Neural progenitor cell (in vitro differentiated cells): Measurements from ENCODE around the gene FOXA2. TPM values are rescaled to one million over a fixed set of nuclear protein-coding genes. Genes with fewer than 3 reads are reported as not detected.
"Not testable (repeated sequence)": the region's sequence is repeated elsewhere in the genome, so short reads cannot be mapped to it uniquely, and the experiment has no call there.

Experiments used
- DNase-seq: peaks from one replicate; pipeline ENCODE4 v3.0.0-alpha.2; 2016; ENCODE audit warnings: low spot score
- H2AFZ ChIP-seq: fragments of 200-600 bp; sonication (generic); replicated peaks from 2 replicates; pipeline ENCODE4 v1.6.1; 2016; ENCODE audit warnings: antibody characterized with exemption
- H3F3A ChIP-seq: fragments of 200-600 bp; sonication (generic); 2 replicates; pipeline ENCODE4 v1.6.1; 2016; ENCODE audit warnings: antibody characterized with exemption, low read depth
- H3K27ac ChIP-seq: fragments of 200-600 bp; sonication (generic); 2 replicates; pipeline ENCODE4 v1.5.1; 2016; ENCODE audit warnings: mild to moderate bottlenecking
- H3K27me3 ChIP-seq: fragments of 200-600 bp; sonication (generic); 2 replicates; pipeline ENCODE4 v1.6.1; 2016; ENCODE audit warnings: mild to moderate bottlenecking, moderate library complexity
- H3K36me3 ChIP-seq: fragments of 200-600 bp; sonication (generic); 2 replicates; pipeline ENCODE4 v1.5.1; 2016
- H3K4me1 ChIP-seq: fragments of 200-600 bp; sonication (generic); 2 replicates; pipeline ENCODE4 v1.6.1; 2016; ENCODE audit warnings: mixed run types
- H3K4me2 ChIP-seq: fragments of 200-600 bp; sonication (generic); 2 replicates; pipeline ENCODE4 v1.6.1; 2016
- H3K4me3 ChIP-seq: fragments of 200-600 bp; sonication (generic); 2 replicates; pipeline ENCODE4 v1.5.1; 2016
- H3K79me2 ChIP-seq: fragments of 200-600 bp; sonication (generic); 2 replicates; pipeline ENCODE4 v1.6.1; 2016; ENCODE audit warnings: low read depth
- H3K9ac ChIP-seq: fragments of 200-600 bp; sonication (generic); 2 replicates; pipeline ENCODE4 v1.6.1; 2016
- H3K9me3 ChIP-seq: fragments of 200-600 bp; sonication (generic); 2 replicates; pipeline ENCODE4 v1.5.1; 2016; ENCODE audit warnings: low read depth
- H4K20me1 ChIP-seq: fragments of 200-600 bp; sonication (generic); 2 replicates; pipeline ENCODE4 v1.6.1; 2016; ENCODE audit warnings: low read depth
- H3K27ac Mint-ChIP-seq: 3 replicates; pipeline ENCODE4 v1.8.0; 2021; ENCODE audit warnings: mixed read lengths
- H3K27me3 Mint-ChIP-seq: 2 replicates; pipeline ENCODE4 v1.8.0; 2022; ENCODE audit warnings: low read depth, mild to moderate bottlenecking, inconsistent platforms, moderate library complexity, mixed read lengths; ENCODE audit not compliant: insufficient read depth
- H3K36me3 Mint-ChIP-seq: 3 replicates; pipeline ENCODE4 v1.8.0; 2021; ENCODE audit warnings: mixed read lengths
- H3K4me1 Mint-ChIP-seq: 3 replicates; pipeline ENCODE4 v1.8.0; 2021; ENCODE audit warnings: mixed read lengths
- H3K4me3 Mint-ChIP-seq: 3 replicates; pipeline ENCODE4 v1.8.0; 2021; ENCODE audit warnings: mild to moderate bottlenecking, moderate library complexity, mixed read lengths
- H3K9me3 Mint-ChIP-seq: 3 replicates; pipeline ENCODE4 v1.8.0; 2020; ENCODE audit warnings: mixed read lengths
- CTCF ChIP-seq: fragments of 200-600 bp; sonication (generic); IDR thresholded peaks from 2 replicates; pipeline ENCODE4 v1.5.1; 2017; ENCODE audit warnings: antibody characterized with exemption, mild to moderate bottlenecking
- EZH2 ChIP-seq: fragments of 200-600 bp; sonication (generic); IDR thresholded peaks from 2 replicates; pipeline ENCODE4 v1.6.1; 2017; ENCODE audit warnings: antibody characterized with exemption, mild to moderate bottlenecking, moderate library complexity
- EZH2phosphoT487 ChIP-seq: fragments of 200-600 bp; sonication (generic); IDR thresholded peaks from 2 replicates; pipeline ENCODE4 v1.6.1; 2017; ENCODE audit warnings: antibody characterized with exemption
- total RNA-seq: library from RNA; depleted of rRNA; stranded (reverse); fragments of >200 nt; gene quantifications from 2 replicates; pipeline ENCODE4 v1.2.3, GENCODE V29; 2015; ENCODE audit warnings: low replicate concordance

FOXA2 gene
- total RNA-seq, 1 donor from 2014 or later, result not detected

- Histone ChIP-seq H3K4me2 (no peak overlapping the region), H3K4me1 (peaks cover 22% of the 10 kb centered on the region), H3K4me3 (no peak overlapping the region), H2AFZ (no peak overlapping the region), H3K9me3 (no peaks in the 10 kb centered on the region), H3F3A (no peaks in the 10 kb centered on the region), H3K9ac (no peak overlapping the region), H3K79me2 (no peaks in the 10 kb centered on the region), H4K20me1 (no peaks in the 10 kb centered on the region), H3K27me3 (no peaks in the 10 kb centered on the region), H3K36me3 (no peaks in the 10 kb centered on the region), H3K27ac (no peak overlapping the region)
- DNase-seq, result no peak
- no peaks in the 10 kb centered on the region for H3K36me3 Mint-ChIP-seq
- H3K27me3 Mint-ChIP-seq, result peaks cover 8% of the 10 kb centered on the region
- H3K4me1 Mint-ChIP-seq, result no peaks in the 10 kb centered on the region
- no peak for TF ChIP-seq EZH2phosphoT487
- no peak for TF ChIP-seq EZH2
- TF ChIP-seq CTCF, result no peak
- no peak overlapping the region for H3K4me3 Mint-ChIP-seq
- H3K27ac Mint-ChIP-seq, result no peak overlapping the region
- H3K9me3 Mint-ChIP-seq, result no peaks in the 10 kb centered on the region
Measured at GRCh38 chr20:22604815-22605214, 20.4 kb upstream of the FOXA2 start.

- no peak overlapping the region for H3K9ac ChIP-seq
- no peaks in the 10 kb centered on the region for H3K4me1 Mint-ChIP-seq
- no peak overlapping the region for H3K27ac Mint-ChIP-seq
- no peaks in the 10 kb centered on the region for H3K36me3 Mint-ChIP-seq
- H3K9me3 ChIP-seq, result no peaks in the 10 kb centered on the region
- H3K27ac ChIP-seq, result no peak overlapping the region
- TF ChIP-seq EZH2phosphoT487 (no peak), CTCF (no peak), EZH2 (no peak)
- H4K20me1 ChIP-seq, result no peaks in the 10 kb centered on the region
- H3K4me3 Mint-ChIP-seq, result no peak overlapping the region
- no peak overlapping the region for H3K4me2 ChIP-seq
- no peaks in the 10 kb centered on the region for H3F3A ChIP-seq
- DNase-seq, result no peak
- H3K27me3 Mint-ChIP-seq, result peaks cover 16% of the 10 kb centered on the region
- H2AFZ ChIP-seq, result no peak overlapping the region
- H3K27me3 ChIP-seq, result peaks cover 8% of the 10 kb centered on the region
- H3K4me1 ChIP-seq, result peaks cover 3% of the 10 kb centered on the region
- no peaks in the 10 kb centered on the region for H3K9me3 Mint-ChIP-seq
- no peak overlapping the region for H3K4me3 ChIP-seq
- no peaks in the 10 kb centered on the region for H3K36me3 ChIP-seq
- no peaks in the 10 kb centered on the region for H3K79me2 ChIP-seq
Measured at GRCh38 chr20:22601361-22602141, 17.2 kb upstream of the FOXA2 start.

- H3K27ac Mint-ChIP-seq, H3K4me3 ChIP-seq, H2AFZ ChIP-seq, H3K4me3 Mint-ChIP-seq, H3K9me3 ChIP-seq, H3K4me2 ChIP-seq, H3F3A ChIP-seq, H3K36me3 ChIP-seq, H4K20me1 ChIP-seq, H3K36me3 Mint-ChIP-seq, DNase-seq, H3K27ac ChIP-seq, H3K4me1 ChIP-seq, H3K4me1 Mint-ChIP-seq, H3K9ac ChIP-seq, H3K9me3 Mint-ChIP-seq, H3K79me2 ChIP-seq: not testable (repeated sequence)
- H3K27me3 ChIP-seq, result peaks cover 29% of the 10 kb centered on the region
- H3K27me3 Mint-ChIP-seq, result peaks cover 17% of the 10 kb centered on the region
Measured at GRCh38 chr20:22599258-22599657, 14.9 kb upstream of the FOXA2 start.

GRCh38 chr20:22597303-22597702 lies 12.9 kb upstream of the FOXA2 start:
- no peaks in the 10 kb centered on the region for H3K36me3 Mint-ChIP-seq
- peaks cover 2% of the 10 kb centered on the region for H3K4me1 ChIP-seq
- TF ChIP-seq EZH2 (no peak), CTCF (no peak), EZH2phosphoT487 (no peak)
- H2AFZ ChIP-seq, result no peak overlapping the region
- H3K36me3 ChIP-seq, result no peaks in the 10 kb centered on the region
- H3K4me3 ChIP-seq, result no peak overlapping the region
- no peaks in the 10 kb centered on the region for H3K9me3 Mint-ChIP-seq
- no peak overlapping the region for H3K27ac Mint-ChIP-seq
- no peaks in the 10 kb centered on the region for H3K79me2 ChIP-seq
- H3K4me1 Mint-ChIP-seq, result no peaks in the 10 kb centered on the region
- H3K27ac ChIP-seq, result no peak overlapping the region
- no peaks in the 10 kb centered on the region for H4K20me1 ChIP-seq
- H3K27me3 ChIP-seq, result peaks cover 48% of the 10 kb centered on the region
- no peak overlapping the region for H3K4me3 Mint-ChIP-seq
- DNase-seq, result no peak
- no peaks in the 10 kb centered on the region for H3F3A ChIP-seq
- no peaks in the 10 kb centered on the region for H3K9me3 ChIP-seq
- no peak overlapping the region for H3K4me2 ChIP-seq
- no peak overlapping the region for H3K9ac ChIP-seq
- H3K27me3 Mint-ChIP-seq, result peaks cover 14% of the 10 kb centered on the region
